ENCODE measurements around the gene HOXD13.

DNA sequence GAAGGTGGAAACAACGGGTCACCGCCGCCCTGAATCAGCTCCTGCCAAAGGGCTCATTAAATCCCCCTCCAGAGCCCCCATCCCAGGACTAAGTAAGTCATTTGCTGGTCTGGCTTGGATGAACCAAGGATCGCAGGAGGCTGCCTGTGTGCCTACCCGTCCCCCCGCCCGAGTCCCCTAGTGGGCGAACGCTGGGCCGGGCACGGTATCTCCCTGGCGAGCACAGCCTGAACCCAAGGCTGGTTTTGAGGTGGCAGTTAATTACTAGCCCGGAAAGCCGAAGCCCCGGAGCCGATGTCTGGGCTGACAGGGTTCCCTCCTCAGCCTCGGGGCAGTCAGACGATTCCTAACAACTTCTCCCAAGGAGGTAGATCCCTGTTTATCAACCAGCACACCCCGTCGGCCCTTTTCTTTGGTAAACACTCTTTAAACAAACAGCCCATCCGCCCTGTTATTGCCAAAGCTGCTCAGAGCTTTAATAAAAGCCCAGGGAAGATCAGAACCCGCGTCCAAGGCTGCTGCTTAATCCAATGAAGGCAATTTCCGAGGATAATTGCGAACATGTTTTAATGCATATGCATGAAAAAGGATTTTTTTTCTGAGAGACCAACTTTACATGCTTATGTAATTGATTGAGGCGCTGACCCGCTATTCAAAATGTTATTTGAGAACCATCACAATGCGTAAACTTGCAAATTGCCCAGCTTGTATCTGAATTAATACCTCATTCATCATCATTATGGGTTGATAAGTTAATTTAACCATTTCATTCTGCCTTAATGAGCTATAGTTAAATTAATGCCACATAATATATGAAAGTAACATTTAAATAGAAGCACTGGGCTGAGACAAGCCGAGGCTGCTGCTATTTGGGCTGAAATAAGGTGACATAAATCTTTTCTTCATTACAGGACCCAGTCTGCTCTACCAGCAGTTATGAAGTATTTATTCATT lies 19.3 kb upstream of the HOXD13 start:
- TF ChIP-seq CTCF (IDR thresholded peaks at IDR 0.05; ENCODE audit: poor library complexity, severe bottlenecking) (no peak), POLR2AphosphoS5 (IDR thresholded peaks at IDR 0.05) (no peak), EP300 (conservative IDR thresholded peaks at IDR 0.05; ENCODE audit: poor library complexity, severe bottlenecking) (no peak), MXI1 (conservative IDR thresholded peaks at IDR 0.05; ENCODE audit: poor library complexity, severe bottlenecking) (no peak), SMC3 (conservative IDR thresholded peaks at IDR 0.05; ENCODE audit: poor library complexity) (no peak), TAF1 (IDR thresholded peaks at IDR 0.05; ENCODE audit: low read depth) (no peak), EZH2 (IDR thresholded peaks at IDR 0.05; ENCODE audit: borderline replicate concordance, insufficient read depth, low read length, poor library complexity, severe bottlenecking) (no peak), REST (IDR thresholded peaks at IDR 0.05; ENCODE audit: borderline replicate concordance) (no peak), RAD21 (conservative IDR thresholded peaks at IDR 0.05) (no peak)
